Measurements from ENCODE around the gene GLYATL3.
A peak's percentile ranks its signal among the peaks of the same experiment; 100 is the strongest.

The GLYATL3 gene

DNA sequence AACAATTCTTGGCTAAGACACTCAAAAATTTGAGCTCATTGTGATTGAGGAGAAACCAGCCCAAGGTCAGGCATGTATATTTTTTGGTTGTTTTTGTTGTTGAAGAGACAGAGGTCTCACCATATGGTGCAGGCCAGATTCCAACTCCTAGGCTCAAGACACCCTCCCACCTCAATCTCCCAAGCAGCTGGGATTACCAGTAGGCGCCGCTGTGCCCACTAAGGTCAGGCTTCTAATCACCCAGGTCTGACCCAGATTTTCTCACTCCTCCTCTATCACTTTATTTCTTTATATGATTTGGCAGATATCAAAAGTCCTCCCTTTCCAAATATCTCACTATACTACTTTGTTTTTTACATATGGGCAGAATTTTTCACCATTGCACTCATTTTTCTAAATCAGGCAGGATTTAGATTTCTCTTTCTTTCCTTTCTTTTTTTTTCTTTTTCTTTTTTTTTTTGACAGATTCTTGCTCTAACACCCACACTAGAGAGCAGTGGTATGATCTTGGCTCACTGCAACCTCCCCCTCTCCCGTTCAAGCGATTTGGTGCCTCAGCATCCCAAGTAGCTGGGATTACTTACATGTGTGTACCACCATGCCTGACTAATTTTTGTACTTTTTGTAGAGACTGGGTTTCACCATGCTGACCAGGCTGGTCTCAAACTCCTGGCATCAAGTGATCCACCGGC is 49.0 kb downstream of the GLYATL3 start:
- DNase-seq (ENCODE audit: low read depth in 2 of 2), result no peak

DNA sequence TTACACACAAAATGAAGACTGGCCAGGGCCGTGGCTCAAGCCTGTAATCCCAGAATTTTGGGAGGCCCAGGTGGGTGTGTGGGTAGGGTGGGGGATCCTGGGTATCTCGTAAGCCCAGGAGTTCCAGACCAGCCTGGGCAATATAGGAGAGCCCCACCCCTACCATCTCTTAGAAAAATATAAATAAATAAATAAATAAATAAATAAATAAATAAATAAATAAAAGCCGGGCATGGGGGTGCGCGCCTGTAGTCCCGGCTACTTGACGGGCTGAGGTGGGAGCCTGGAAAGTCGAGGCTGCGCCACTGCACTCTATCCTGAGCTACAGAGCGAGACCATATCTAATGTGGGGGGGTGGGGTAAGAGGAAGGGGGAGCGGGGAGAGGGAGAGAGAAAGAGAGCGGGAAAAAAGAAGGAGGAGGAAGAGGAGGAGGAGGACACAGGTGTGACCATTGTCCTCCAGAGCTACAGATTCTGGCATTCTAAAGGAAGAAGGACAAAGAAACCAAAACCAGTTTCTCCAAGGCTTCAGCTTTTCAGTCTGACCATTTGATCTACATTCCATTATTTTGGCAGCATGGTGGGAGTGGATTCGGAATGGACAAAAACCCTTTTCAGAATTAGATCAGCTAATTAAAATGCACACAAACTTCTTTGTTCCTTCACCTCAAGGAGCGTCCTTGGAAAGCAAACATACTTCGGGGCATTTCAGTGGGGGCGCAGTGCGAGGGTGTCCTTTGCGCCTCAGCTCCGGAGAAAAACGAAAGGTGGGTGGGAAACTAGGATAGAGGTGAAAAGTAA is 50.2 kb downstream of the GLYATL3 start:
- no peak for DNase-seq (ENCODE audit: low read depth in 2 of 2)

GRCh38 chr6:49550492-49551077 is 50.9 kb downstream of the GLYATL3 start, which contains the start of gene C6orf141:
Gene C6orf141 (plus strand): TSS chr6:49550668. CDS start chr6:49550793, 125 bp downstream.
- DNase-seq (ENCODE audit: low read depth in 2 of 2), result peak in 1 of 2 donors; percentile 9

- DNase-seq (ENCODE audit: low read depth in 2 of 2), result no peak
Measured at GRCh38 chr6:49551078-49551865, 51.5 kb downstream of the GLYATL3 start.

DNA sequence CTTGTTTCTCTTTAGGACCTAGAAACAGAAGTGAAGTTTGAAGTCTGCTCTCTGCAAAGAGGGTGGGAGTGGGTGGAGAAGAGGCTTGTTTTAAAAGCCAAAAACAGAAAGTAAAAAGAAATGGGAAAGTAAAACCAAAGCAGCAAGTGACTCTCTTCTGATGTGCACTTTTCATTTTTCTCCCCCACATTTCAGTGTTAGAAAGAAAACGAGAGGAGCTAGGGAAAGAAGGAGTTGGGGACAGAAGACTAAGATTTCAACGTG is 52.1 kb downstream of the GLYATL3 start:
- DNase-seq (ENCODE audit: low read depth in 2 of 2), result no peak

DNA sequence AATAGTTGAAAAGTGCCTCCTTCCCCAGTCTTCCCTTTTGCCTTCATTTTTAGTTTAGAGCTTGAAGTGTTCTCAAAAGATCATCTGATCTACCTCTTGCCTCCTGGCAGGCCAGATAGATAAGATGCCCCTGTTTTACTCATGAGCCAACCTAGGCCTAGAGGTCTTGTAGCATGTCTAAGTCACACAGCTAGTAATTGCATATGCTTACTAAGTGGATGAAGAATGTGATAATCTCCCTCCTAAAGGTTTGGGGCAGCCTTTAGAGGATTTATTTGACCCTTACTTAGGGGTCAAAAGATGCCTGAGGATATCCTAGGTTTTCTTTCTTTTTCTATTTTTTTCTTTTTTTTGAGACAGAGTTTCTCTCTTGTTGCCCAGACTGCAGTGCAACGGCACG is 52.9 kb downstream of the GLYATL3 start:
- DNase-seq (ENCODE audit: low read depth in 2 of 2), result no peak

- DNase-seq (ENCODE audit: low read depth in 2 of 2), result no peak
Measured at GRCh38 chr6:49553384-49553783, 53.7 kb downstream of the GLYATL3 start.

DNA sequence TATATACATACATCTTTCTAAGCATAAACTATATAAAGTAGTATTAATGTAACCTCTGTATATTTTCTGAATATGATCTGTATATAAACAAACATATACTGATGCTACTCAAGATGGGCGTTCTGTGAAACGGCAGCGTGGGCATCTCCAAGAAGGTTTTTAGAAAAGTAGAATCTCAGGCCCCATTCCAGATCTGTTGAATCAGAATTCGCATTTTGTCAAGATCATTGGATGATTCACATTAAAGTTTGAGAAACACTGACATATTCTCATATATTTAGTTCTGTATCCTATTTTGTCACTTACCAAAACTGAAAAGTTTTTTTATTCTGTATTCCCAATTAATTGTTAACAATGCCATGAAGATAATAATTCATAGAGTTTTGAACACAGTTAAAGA is 56.2 kb downstream of the GLYATL3 start:
- DNase-seq (ENCODE audit: low read depth in 2 of 2), result no peak

DNA sequence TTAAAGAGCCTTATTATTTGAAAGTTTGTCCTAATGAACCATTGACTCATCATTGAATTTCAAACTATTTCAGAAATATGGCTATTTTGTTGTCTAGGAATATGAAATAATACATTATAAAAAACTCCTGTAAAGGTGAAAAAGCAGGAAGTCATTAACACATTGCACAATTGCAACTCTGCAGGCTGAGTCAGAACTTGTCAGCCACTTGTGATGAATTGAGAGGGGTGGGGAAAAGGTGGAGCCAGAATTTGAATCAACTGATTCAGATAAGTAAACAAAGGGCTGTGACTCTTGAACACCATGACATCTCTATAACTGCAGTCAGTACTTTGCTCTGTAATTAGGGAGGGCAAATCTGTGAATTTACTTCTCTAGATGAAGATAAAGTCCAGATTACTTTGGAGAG is 56.7 kb downstream of the GLYATL3 start:
- DNase-seq (ENCODE audit: low read depth in 2 of 2), result no peak

DNA sequence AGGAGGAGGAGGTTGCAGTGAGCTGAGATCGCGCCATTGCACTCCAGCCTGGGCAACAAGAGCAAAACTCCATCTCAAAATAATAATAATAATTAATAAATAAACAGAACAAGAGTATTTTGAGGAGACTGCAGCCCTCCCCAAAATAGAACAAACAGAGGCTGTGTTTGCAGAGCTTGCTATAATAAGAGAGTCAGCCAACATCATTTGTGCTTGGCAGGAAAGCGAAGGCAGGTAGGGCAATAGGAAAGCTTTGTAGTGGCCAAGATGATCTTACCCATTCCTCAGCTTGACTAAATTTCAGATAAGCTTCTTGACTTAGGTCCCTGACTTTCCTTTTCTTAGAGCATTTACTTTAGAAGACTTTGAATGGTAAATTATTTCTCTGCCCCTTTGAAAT is 57.5 kb downstream of the GLYATL3 start:
- no peak for DNase-seq (ENCODE audit: low read depth in 2 of 2)

- DNase-seq (ENCODE audit: low read depth in 2 of 2), result no peak
Measured at GRCh38 chr6:49558238-49558637, 58.5 kb downstream of the GLYATL3 start.

DNA sequence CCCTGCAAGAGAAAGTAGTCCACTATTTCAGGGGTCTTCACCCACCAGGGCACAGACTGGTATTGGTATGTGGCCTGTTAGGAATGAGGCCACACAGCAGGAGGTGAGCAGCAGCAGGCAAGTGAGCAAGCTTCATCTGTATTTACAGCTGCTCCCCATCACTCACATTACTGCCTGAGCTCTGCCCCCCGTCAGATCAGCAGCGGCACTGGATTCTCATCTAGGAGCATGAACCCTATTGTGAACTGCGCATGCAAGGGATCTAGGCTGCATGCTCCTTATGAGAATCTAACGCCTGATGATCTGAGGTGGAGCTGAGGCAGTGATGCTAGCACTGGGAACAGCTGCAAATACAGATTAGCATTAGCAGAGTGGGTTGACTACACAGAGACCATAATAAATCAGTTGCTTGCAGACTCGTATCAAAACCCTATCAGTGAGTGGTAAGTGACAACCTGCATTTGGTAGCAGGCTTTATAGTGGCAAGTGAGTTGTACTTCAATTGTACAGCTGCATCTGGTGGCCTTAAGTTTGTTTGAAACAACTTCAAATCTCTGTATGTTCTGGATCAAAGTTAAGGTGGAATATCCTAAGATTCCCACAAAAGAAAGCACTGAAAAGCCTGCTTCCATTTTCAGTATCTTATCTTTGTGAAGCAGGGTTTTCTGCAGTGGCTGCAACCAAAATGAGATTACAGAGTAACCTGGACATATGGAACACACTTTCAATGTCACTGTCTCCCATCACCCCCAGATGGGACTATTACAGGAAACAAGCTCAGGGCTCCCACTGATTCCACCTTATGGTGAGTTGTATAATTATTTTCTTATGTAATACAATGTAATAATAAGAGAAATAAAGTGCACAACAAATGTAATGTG is 63.5 kb downstream of the GLYATL3 start:
- DNase-seq (ENCODE audit: low read depth in 2 of 2), result no peak

DNA sequence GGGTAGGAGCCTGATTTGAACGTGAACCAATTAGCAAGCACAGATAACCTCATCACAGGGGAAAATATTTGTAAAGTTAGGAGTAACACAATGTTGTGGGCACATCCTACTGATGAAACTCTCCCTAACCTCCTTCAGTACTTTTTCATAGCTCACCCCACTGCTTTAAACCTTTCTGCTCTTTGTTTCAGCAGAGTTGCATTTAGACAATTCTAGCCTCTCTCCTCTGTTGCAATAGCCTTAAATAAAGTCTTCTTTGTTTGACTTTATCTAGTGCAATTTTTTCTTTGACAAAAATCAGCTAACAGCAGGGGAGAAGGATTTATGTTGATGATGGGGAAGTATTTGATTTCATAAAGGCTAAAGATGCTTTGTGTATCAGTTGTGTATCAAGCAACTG is 64.8 kb downstream of the GLYATL3 start:
- DNase-seq (ENCODE audit: low read depth in 2 of 2), result no peak

- DNase-seq (ENCODE audit: low read depth in 2 of 2), result no peak
Measured at GRCh38 chr6:49565261-49565660, 65.5 kb downstream of the GLYATL3 start.

DNA sequence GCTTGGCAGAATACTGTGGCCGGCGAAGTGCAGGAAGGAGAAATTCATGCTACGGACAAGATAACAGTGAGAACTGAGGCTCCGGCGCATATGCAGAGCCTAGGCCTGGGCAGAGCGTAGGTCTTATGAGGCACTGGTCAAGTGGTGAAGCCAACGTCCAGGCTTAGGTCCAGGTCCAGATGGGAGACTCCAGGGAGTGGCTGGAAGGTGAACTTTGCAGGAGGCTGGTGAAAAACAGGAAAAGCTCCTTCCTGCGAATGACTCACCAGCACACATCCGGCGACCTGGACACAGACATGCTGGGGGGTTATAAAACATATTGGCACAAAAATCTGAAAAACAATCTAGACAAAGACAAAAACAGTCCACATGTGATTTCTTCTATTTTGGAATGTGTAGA is 66.1 kb downstream of the GLYATL3 start:
- DNase-seq (ENCODE audit: low read depth in 2 of 2), result no peak

DNA sequence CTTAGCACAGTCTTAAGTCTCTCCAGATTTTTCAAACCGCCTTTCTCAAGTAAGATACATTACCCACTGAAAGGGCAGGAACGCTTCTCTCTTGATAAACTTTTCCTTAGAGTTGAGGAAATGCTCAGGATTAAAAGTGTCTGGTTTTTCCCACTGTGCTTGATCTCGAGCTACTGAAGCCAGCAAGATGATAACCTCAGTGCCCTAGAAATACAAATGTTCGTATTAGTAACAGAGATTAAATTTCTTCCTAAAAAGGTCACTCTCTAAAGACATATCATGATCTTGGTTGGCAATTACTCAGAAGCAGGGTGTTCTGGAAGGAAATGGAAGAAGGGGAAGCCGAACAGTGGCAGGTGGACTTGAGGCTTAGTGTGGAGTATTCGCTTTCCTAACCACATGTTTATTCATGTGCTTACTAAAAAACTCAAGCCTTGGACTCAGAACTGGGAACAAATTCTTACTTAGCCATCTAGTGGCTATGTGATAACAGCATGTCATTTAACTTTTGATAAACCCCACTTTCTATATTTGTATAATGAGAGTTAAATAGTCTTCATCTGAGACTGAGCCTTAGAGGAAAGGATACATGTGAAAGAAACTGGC is 70.9 kb downstream of the GLYATL3 start:
- DNase-seq (ENCODE audit: low read depth in 2 of 2), result no peak

DNA sequence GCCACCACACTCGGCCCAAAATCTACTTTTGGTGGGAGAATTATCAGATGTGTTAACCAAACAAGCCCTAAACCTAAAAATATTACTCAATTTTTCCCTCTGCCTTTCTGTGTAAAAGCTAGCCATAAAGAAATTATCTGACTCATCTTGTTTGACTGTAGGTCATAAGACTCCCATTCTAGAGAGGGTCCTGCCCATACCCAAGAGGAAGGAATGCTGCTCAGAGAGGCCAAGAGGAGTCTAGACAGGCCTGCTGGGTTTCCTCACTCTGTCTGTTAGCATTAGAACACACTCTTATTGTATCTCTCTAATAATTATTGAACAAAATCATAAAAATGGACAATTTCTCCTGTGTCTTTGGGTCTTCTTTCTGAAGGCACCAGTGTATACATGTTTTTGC is 76.9 kb downstream of the GLYATL3 start:
- DNase-seq (ENCODE audit: low read depth in 2 of 2), result no peak

Measured in activated CD4-positive, alpha-beta T cell treated with anti-CD3 and anti-CD28 coated beads for 24 hours (primary cell).